Measurements from ENCODE around the gene TUBA3E.

- no peak for TF ChIP-seq NR3C1 (CRISPR knock-in tag; IDR thresholded peaks at IDR 0.05)
- no peak for TF ChIP-seq NCOA2 (CRISPR knock-in tag; IDR thresholded peaks at IDR 0.05)
- no peak for TF ChIP-seq CCAR2 (optimal IDR thresholded peaks at IDR 0.05; ENCODE audit: low read depth, low read length)
- TF ChIP-seq ZBTB49 (CRISPR knock-in tag; IDR thresholded peaks at IDR 0.05; ENCODE audit: borderline replicate concordance): no peak
- no peak for TF ChIP-seq KLF13 (CRISPR knock-in tag; IDR thresholded peaks at IDR 0.05)
- TF ChIP-seq, protein P1, sequence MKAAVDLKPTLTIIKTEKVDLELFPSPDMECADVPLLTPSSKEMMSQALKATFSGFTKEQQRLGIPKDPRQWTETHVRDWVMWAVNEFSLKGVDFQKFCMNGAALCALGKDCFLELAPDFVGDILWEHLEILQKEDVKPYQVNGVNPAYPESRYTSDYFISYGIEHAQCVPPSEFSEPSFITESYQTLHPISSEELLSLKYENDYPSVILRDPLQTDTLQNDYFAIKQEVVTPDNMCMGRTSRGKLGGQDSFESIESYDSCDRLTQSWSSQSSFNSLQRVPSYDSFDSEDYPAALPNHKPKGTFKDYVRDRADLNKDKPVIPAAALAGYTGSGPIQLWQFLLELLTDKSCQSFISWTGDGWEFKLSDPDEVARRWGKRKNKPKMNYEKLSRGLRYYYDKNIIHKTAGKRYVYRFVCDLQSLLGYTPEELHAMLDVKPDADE (CRISPR knock-in tag; IDR thresholded peaks at IDR 0.05): no peak
- no peak for TF ChIP-seq RXRA (CRISPR knock-in tag; IDR thresholded peaks at IDR 0.05)
- no peak for TF ChIP-seq PRMT3 (CRISPR knock-in tag; IDR thresholded peaks at IDR 0.05; ENCODE audit: borderline replicate concordance, low read depth)
- no peak for TF ChIP-seq TFDP2 (CRISPR knock-in tag; IDR thresholded peaks at IDR 0.05)
Measured at GRCh38 chr2:130245976-130246375, 47.7 kb upstream of the TUBA3E start.

Measured in HepG2 (cell line).